ENCODE results near the gene POLK. TPM values are rescaled to one million over a fixed set of nuclear protein-coding genes. Genes with fewer than 3 reads are reported as not detected.
"Not testable (repeated sequence)": the region's sequence is repeated elsewhere in the genome, so short reads cannot be mapped to it uniquely, and the experiment has no call there.

POLK gene
- total RNA-seq, 1 donor from 2014 or later = 27.6 TPM

GRCh38 chr5:75482482-75482881, 29.2 kb upstream of the POLK start:
- Histone ChIP-seq H3K9ac (ENCODE audit: low read length) (no peak overlapping the region), H4K20me1 (ENCODE audit: insufficient read depth, low read length) (peaks cover 73% of the 10 kb centered on the region), H3K4me1 (ENCODE audit: insufficient read depth, low read length) (no peaks in the 10 kb centered on the region), H3K4me3 (ENCODE audit: insufficient read depth, low read depth, low read length) (no peak overlapping the region), H3K79me2 (ENCODE audit: insufficient read depth, low read length) (peaks cover 75% of the 10 kb centered on the region), H3K36me3 (ENCODE audit: insufficient read depth, low read length) (no peaks in the 10 kb centered on the region), H3K4me2 (ENCODE audit: low read length) (no peak overlapping the region), H2AFZ (ENCODE audit: low read depth, low read length) (no peak overlapping the region), H3K27ac (ENCODE audit: low read depth, low read length) (no peak overlapping the region), H3K9me3 (ENCODE audit: insufficient read depth, low read depth, low read length) (no peaks in the 10 kb centered on the region), H3K27me3 (ENCODE audit: insufficient read depth, low read length) (no peaks in the 10 kb centered on the region)
- TF ChIP-seq EZH2 (IDR thresholded peaks at IDR 0.05; ENCODE audit: insufficient read depth, low read length) (no peak), CTCF (IDR thresholded peaks at IDR 0.05; ENCODE audit: insufficient read depth, low read depth, low read length) (no peak)
- H3K27ac Mint-ChIP-seq (ENCODE audit: unreplicated experiment) = no peak overlapping the region
- no peak for DNase-seq (ENCODE audit: low read depth)
- FAIRE-seq = no peak
- H3K9me3 Mint-ChIP-seq (ENCODE audit: unreplicated experiment) = peaks cover 2% of the 10 kb centered on the region
- H3K4me3 Mint-ChIP-seq (ENCODE audit: unreplicated experiment) = no peak overlapping the region
- H3K27me3 Mint-ChIP-seq (ENCODE audit: low read depth, unreplicated experiment) = no peaks in the 10 kb centered on the region
- H3K36me3 Mint-ChIP-seq (ENCODE audit: low read depth, unreplicated experiment) = peaks cover 3% of the 10 kb centered on the region
- no peaks in the 10 kb centered on the region for H3K4me1 Mint-ChIP-seq (ENCODE audit: low read depth, unreplicated experiment)

GRCh38 chr5:75484605-75485004, 27.1 kb upstream of the POLK start:
- H3K4me2 ChIP-seq (ENCODE audit: low read length) = no peak overlapping the region
- no peak for TF ChIP-seq CTCF (IDR thresholded peaks at IDR 0.05; ENCODE audit: insufficient read depth, low read depth, low read length)
- TF ChIP-seq EZH2 (IDR thresholded peaks at IDR 0.05; ENCODE audit: insufficient read depth, low read length) = no peak
- Mint-ChIP-seq H3K36me3 (ENCODE audit: low read depth, unreplicated experiment) (peaks cover 3% of the 10 kb centered on the region), H3K9me3 (ENCODE audit: unreplicated experiment) (peaks cover 4% of the 10 kb centered on the region), H3K27me3 (ENCODE audit: low read depth, unreplicated experiment) (no peaks in the 10 kb centered on the region), H3K4me3 (ENCODE audit: unreplicated experiment) (no peak overlapping the region), H3K27ac (ENCODE audit: unreplicated experiment) (no peak overlapping the region), H3K4me1 (ENCODE audit: low read depth, unreplicated experiment) (no peaks in the 10 kb centered on the region)
- no peaks in the 10 kb centered on the region for H3K4me1 ChIP-seq (ENCODE audit: insufficient read depth, low read length)
- H3K79me2 ChIP-seq (ENCODE audit: insufficient read depth, low read length) = peaks cover 71% of the 10 kb centered on the region
- H3K4me3 ChIP-seq (ENCODE audit: insufficient read depth, low read depth, low read length) = no peak overlapping the region
- no peaks in the 10 kb centered on the region for H3K9me3 ChIP-seq (ENCODE audit: insufficient read depth, low read depth, low read length)
- no peak overlapping the region for H2AFZ ChIP-seq (ENCODE audit: low read depth, low read length)
- no peak for DNase-seq (ENCODE audit: low read depth)
- FAIRE-seq = no peak
- no peaks in the 10 kb centered on the region for H3K36me3 ChIP-seq (ENCODE audit: insufficient read depth, low read length)
- no peak overlapping the region for H3K9ac ChIP-seq (ENCODE audit: low read length)
- peaks cover 64% of the 10 kb centered on the region for H4K20me1 ChIP-seq (ENCODE audit: insufficient read depth, low read length)
- no peaks in the 10 kb centered on the region for H3K27me3 ChIP-seq (ENCODE audit: insufficient read depth, low read length)
- H3K27ac ChIP-seq (ENCODE audit: low read depth, low read length) = no peak overlapping the region

GRCh38 chr5:75489847-75490246, 21.8 kb upstream of the POLK start:
- H3K27me3 Mint-ChIP-seq (ENCODE audit: low read depth, unreplicated experiment); H3K27ac Mint-ChIP-seq (ENCODE audit: unreplicated experiment); H3K4me3 ChIP-seq (ENCODE audit: insufficient read depth, low read depth, low read length); H3K9me3 Mint-ChIP-seq (ENCODE audit: unreplicated experiment); H3K9me3 ChIP-seq (ENCODE audit: insufficient read depth, low read depth, low read length); H3K4me3 Mint-ChIP-seq (ENCODE audit: unreplicated experiment); H3K4me1 ChIP-seq (ENCODE audit: insufficient read depth, low read length); H3K9ac ChIP-seq (ENCODE audit: low read length); H3K4me1 Mint-ChIP-seq (ENCODE audit: low read depth, unreplicated experiment); DNase-seq (ENCODE audit: low read depth); H3K27ac ChIP-seq (ENCODE audit: low read depth, low read length); H3K4me2 ChIP-seq (ENCODE audit: low read length); FAIRE-seq; H3K27me3 ChIP-seq (ENCODE audit: insufficient read depth, low read length); H3K36me3 ChIP-seq (ENCODE audit: insufficient read depth, low read length); H2AFZ ChIP-seq (ENCODE audit: low read depth, low read length): not testable (repeated sequence)
- peaks cover 18% of the 10 kb centered on the region for H3K36me3 Mint-ChIP-seq (ENCODE audit: low read depth, unreplicated experiment)
- H3K79me2 ChIP-seq (ENCODE audit: insufficient read depth, low read length) = peaks cover 28% of the 10 kb centered on the region
- peaks cover 22% of the 10 kb centered on the region for H4K20me1 ChIP-seq (ENCODE audit: insufficient read depth, low read length)

Measured in astrocyte (in vitro differentiated cells and primary cell).